Calu3 (cell line): ENCODE measurements around the gene SMPDL3A. TPM values are rescaled to one million over a fixed set of nuclear protein-coding genes. Genes with fewer than 3 reads are reported as not detected.

Experiments used
- BruUV-seq: library from RNA; stranded (reverse); fragments of 400-500 nt; replicated peaks from 2 replicates; lab custom pipeline; 2021; lab: Mats Ljungman, UMichigan
- CTCF ChIA-PET: fragments of 300-600 bp; sonication (Branson Sonifier 250); formaldehyde crosslinking; loops from one replicate; lab custom pipeline; 2022; ENCODE audit warnings: antibody characterized with exemption; lab: Charles Lee
- DNase-seq: peaks from one replicate; pipeline ENCODE4 v3.0.0; 2022
- H3K27ac Mint-ChIP-seq: one replicate; pipeline ENCODE4 v1.8.0; 2022; ENCODE audit warnings: mixed read lengths; ENCODE audit not compliant: unreplicated experiment
- H3K27me3 Mint-ChIP-seq: one replicate; pipeline ENCODE4 v1.8.0; 2022; ENCODE audit warnings: mixed read lengths; ENCODE audit not compliant: unreplicated experiment
- H3K36me3 Mint-ChIP-seq: one replicate; pipeline ENCODE4 v1.8.0; 2022; ENCODE audit warnings: mild to moderate bottlenecking, moderate library complexity, mixed read lengths; ENCODE audit not compliant: insufficient read depth, unreplicated experiment
- H3K4me1 Mint-ChIP-seq: one replicate; pipeline ENCODE4 v1.8.0; 2022; ENCODE audit warnings: mild to moderate bottlenecking, low read depth, mixed read lengths; ENCODE audit not compliant: unreplicated experiment
- H3K4me3 Mint-ChIP-seq: one replicate; pipeline ENCODE4 v1.8.0; 2022; ENCODE audit warnings: mild to moderate bottlenecking, low read depth, moderate library complexity, mixed read lengths; ENCODE audit not compliant: unreplicated experiment
- H3K9me3 Mint-ChIP-seq: one replicate; pipeline ENCODE4 v1.8.0; 2022; ENCODE audit warnings: low read depth, mixed read lengths; ENCODE audit not compliant: unreplicated experiment
- intact Hi-C: fragments of 100-400 bp; cut with micrococcal nuclease; formaldehyde crosslinking; loops from one replicate; pipeline ENCODE4 v1.10.0; 2022; ENCODE audit not compliant: unreplicated experiment
- total RNA-seq: library from RNA; stranded (reverse); gene quantifications from 2 replicates; pipeline ENCODE4 v1.2.3, GENCODE V29; 2022
- TF ChIP-seq, protein P1 (sequence below): fragments of 200-600 bp; IDR thresholded peaks from one replicate; pipeline ENCODE4 v1.8.0; 2022; ENCODE audit warnings: antibody characterized with exemption; ENCODE audit not compliant: unreplicated experiment

The SMPDL3A gene
- total RNA-seq, 1 experiment from 2014 or later: 1.6 TPM

GRCh38 chr6:122799916-122800686, 11.0 kb downstream of the SMPDL3A start:
- no peaks in the 10 kb centered on the region for H3K9me3 Mint-ChIP-seq
- H3K36me3 Mint-ChIP-seq: no peaks in the 10 kb centered on the region
- H3K27me3 Mint-ChIP-seq: no peaks in the 10 kb centered on the region
- intact Hi-C loops: no loop called here
- BruUV-seq: no TSS peak
- no peak overlapping the region for H3K27ac Mint-ChIP-seq
- H3K4me3 Mint-ChIP-seq: no peak overlapping the region
- peak; percentile 14 for DNase-seq
- TF ChIP-seq, protein P1, sequence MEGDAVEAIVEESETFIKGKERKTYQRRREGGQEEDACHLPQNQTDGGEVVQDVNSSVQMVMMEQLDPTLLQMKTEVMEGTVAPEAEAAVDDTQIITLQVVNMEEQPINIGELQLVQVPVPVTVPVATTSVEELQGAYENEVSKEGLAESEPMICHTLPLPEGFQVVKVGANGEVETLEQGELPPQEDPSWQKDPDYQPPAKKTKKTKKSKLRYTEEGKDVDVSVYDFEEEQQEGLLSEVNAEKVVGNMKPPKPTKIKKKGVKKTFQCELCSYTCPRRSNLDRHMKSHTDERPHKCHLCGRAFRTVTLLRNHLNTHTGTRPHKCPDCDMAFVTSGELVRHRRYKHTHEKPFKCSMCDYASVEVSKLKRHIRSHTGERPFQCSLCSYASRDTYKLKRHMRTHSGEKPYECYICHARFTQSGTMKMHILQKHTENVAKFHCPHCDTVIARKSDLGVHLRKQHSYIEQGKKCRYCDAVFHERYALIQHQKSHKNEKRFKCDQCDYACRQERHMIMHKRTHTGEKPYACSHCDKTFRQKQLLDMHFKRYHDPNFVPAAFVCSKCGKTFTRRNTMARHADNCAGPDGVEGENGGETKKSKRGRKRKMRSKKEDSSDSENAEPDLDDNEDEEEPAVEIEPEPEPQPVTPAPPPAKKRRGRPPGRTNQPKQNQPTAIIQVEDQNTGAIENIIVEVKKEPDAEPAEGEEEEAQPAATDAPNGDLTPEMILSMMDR: no peak
- CTCF ChIA-PET: interaction anchor here (0.7 kb wide), 1 partner anchor 54 kb away, joined by 4 read pairs; no protein-coding TSS in a partner anchor
- peaks cover 10% of the 10 kb centered on the region for H3K4me1 Mint-ChIP-seq

GRCh38 chr6:122800906-122801305, 11.8 kb downstream of the SMPDL3A start:
- CTCF ChIA-PET: no interaction called here
- Mint-ChIP-seq H3K36me3 (no peaks in the 10 kb centered on the region), H3K9me3 (no peaks in the 10 kb centered on the region), H3K4me1 (peaks cover 10% of the 10 kb centered on the region), H3K27me3 (no peaks in the 10 kb centered on the region), H3K27ac (no peak overlapping the region), H3K4me3 (no peak overlapping the region)
- intact Hi-C loops: no loop called here
- BruUV-seq: no TSS peak
- TF ChIP-seq, protein P1: no peak
- DNase-seq: no peak

- CTCF ChIA-PET: interaction anchor here (0.7 kb wide), 1 partner anchor 76 kb away, joined by 3 read pairs; no protein-coding TSS in a partner anchor
- peaks cover 10% of the 10 kb centered on the region for H3K4me1 Mint-ChIP-seq
- H3K27me3 Mint-ChIP-seq: no peaks in the 10 kb centered on the region
- no peak overlapping the region for H3K27ac Mint-ChIP-seq
- H3K4me3 Mint-ChIP-seq: no peak overlapping the region
- no TSS peak for BruUV-seq
- intact Hi-C loops: no loop called here
- no peaks in the 10 kb centered on the region for H3K9me3 Mint-ChIP-seq
- DNase-seq: no peak
- H3K36me3 Mint-ChIP-seq: no peaks in the 10 kb centered on the region
- TF ChIP-seq, protein P1: no peak
Measured at GRCh38 chr6:122801397-122801796, 12.3 kb downstream of the SMPDL3A start.

DNA sequence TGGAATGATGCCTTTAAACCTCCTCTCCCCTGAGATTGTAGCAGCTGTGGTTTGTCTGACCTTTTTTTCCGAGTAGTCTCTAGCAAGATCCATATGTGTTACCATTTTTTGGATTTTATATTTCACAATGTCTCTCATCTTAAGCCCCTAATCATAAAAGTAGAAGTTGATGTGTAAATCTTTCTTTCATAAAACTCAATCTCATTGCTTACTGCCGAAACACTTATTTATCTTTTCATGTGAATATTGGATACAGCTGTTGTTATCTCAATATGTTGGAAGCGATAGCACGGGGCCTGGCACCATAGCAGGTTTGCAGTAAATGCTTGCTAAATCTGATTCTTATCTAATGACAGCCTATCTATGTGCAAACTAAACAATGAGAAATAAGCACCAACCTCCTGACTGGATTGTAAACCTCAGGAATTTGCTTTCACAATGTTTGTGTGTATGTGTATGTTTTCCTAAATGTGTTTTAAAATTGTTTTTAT, 14.2 kb downstream of the SMPDL3A start:
- H3K4me1 Mint-ChIP-seq: peaks cover 3% of the 10 kb centered on the region
- H3K27me3 Mint-ChIP-seq: no peaks in the 10 kb centered on the region
- no TSS peak for BruUV-seq
- H3K36me3 Mint-ChIP-seq: no peaks in the 10 kb centered on the region
- H3K4me3 Mint-ChIP-seq: no peak overlapping the region
- CTCF ChIA-PET: interaction anchor here (1.3 kb wide), 1 partner anchor 14 kb away, joined by 3 read pairs; the partner anchor contains the start of gene SMPDL3A
- H3K9me3 Mint-ChIP-seq: no peaks in the 10 kb centered on the region
- no peak for DNase-seq
- intact Hi-C loops: no loop called here
- H3K27ac Mint-ChIP-seq: no peak overlapping the region
- TF ChIP-seq, protein P1: no peak
